Measurements from ENCODE around the gene GAS6.
"Not testable (repeated sequence)": the region's sequence is repeated elsewhere in the genome, so short reads cannot be mapped to it uniquely, and the experiment has no call there.

The GAS6 gene

DNA sequence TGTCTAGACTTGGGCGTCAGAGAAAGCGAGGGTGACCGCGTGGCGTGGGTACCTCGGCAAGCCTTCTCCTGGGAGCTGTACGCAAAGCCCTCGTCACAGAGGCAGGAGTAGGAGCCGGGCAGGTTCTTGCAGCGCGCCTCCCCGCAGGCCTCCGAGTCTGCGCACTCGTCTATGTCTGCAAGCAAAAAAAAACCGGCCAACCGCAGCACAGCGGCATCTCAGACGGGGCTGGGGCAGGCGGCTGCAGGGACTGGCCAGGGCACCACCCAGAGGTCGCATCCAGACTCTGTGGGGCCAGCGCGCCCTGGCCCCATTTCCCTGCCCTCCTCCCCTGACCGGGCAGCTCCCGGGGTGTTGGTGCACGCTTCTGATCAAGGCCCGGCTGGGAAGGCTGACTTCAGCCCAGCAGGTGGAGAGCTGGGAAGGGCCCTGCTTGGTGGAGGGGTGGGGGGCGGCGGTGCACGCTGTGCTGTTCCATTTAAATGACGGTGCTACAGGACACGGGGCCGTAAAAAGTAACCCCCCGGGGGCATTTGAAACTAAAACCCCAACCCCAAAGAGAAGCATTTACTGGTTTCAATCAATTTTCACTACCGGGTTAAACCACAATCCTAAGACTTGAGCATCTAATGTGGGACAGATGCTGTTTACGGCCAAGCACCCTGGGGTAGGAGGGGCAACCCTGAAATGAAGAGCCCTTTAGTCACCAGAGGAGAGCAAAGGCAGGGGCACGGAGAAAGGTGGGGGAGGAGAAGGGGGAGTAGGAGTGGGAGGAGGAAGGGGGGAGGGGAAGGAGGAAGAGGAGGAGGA, 28.2 kb downstream of the GAS6 start:
- DNase-seq: no peak

DNA sequence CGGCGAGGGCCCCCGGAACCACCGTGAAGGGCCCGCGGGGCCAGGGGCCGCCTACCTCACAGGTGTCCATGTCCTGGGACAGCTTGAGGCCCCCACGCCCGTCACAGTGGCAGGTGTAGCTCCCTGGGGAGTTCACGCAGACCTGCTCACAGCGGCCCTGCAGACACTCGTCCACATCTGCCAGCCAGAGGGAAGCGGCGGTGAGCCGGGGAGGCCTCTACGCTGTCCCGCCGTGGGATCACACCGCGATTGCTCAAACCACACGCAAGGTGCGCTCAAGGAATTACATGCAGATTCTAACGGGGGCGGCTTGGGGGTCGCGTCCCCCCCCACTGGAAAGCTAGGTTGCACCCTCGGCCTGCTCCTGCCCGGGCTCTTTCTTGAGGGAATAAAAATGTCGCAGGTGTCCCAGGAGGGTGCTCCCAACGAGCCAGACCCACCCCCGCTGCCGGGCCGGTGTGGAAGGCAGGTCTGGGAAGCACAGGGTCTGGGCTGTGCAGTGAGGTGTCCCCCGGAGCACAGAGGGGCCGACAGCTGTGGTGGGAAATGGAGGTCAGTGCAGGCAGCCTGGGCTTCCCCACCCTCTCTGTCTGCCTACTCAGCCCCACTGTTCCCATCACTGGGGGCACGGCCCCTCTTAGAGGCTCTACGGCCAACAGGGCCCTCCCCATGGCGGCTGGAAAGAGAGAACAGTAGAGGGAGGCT, 29.2 kb downstream of the GAS6 start:
- DNase-seq: no peak

DNA sequence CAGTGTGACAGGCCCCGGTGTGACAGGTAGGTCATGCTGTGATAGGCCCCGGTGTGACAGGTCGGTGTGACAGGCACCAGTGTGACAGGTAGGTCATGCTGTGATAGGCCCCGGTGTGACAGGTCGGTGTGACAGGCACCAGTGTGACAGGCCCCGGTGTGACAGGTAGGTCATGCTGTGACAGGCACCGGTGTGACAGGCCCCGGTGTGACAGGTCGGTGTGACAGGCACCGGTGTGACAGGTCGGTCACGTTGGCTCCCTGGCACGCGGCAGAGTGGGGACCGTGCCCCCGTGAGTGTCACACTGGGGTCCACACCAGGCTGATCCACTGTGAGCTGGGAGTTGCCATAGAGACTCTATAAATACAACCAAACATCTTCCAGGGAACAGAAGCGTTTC, 29.9 kb downstream of the GAS6 start:
- DNase-seq: not testable (repeated sequence)

DNA sequence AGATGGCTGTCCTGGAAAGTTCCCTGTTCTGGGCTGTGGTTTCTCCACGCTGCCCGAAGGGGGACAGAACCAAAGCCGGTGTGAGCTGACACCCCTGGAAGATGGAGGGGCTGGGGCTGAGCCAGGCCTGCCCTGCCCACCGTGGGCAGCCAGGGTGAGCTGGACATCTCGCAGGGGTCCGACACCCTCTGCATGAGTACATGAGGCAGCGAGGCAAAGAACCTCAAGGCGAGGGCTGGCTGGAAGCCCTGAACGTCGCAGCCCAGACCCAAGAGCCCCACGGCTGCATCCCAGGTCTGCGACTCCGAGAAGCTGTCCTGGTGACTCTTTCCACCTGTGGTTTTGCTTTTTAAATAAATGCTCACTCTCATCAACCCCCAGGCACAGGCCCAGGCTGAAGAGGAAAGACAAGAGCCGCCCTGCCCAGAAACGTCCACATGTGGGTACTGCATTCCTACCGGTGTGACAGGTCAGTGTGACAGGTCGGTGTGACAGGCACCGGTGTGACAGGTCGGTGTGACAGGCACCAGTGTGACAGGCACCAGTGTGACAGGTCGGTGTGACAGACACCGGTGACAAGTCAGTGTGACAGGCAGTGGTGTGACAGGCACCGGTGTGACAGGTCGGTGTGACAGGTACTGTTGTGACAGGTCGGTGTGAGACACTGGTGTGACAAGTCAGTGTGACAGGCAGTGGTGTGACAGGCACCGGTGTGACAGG, 30.6 kb downstream of the GAS6 start:
- no peak for DNase-seq

DNA sequence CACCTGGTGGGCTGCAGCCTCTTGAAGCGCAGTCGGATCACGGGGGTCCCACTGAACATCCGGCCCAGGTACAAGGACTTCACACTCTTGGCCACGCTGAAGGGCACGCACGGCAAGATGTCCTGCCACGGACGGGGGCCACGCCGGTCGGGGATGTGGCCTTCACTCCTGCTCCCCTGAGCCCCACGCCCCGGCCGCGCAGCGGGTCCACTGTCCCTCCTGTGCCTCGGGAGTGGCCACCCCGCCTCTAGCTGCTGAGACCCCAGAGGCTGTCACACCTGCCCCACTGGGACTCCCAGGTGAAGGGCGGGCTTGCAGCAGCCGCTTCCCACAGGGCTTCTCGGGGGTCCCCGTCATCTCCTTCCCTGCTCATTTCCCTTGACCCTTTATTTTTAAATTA, 31.2 kb downstream of the GAS6 start:
- no peak for DNase-seq

DNA sequence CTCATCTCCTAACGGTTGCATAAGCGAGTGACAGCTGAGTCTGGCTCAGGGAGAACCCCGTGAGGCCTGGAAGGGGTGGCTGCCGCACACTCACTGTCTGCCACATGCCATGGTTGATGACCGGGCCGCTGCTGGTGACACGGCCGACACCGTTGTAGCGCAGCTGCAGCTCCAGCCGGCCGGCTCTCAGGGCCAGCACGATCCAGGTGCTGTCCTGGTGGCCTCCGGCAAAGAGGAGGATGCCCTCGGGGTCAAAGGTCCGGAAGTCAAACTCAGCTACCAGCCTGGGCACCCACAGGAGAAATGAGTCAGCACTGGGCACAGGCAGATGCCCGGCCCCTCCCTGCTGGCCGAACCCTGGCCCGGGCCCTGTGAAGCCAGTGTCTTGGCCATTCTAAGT, 31.7 kb downstream of the GAS6 start:
- no peak for DNase-seq

DNA sequence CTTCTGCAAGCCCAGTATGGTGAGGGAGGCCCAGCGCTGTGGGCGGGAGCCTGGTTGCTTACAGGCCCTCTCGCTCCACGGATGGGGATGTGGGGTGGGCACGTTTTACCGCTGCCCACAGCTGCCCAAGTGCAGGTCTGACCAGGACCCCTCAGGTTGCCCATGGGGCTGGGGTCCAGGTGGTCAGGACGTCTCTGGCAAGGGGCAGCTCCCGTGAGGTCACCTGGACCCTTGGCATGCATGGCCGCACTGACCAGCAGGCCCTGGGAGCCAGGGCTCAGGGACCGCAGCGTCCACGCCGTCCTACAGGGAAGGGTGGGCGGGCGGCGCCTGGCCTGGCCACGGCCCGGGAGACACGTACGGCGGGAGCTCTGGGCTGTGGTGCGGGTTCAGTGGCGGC, 32.8 kb downstream of the GAS6 start:
- DNase-seq: no peak

DNA sequence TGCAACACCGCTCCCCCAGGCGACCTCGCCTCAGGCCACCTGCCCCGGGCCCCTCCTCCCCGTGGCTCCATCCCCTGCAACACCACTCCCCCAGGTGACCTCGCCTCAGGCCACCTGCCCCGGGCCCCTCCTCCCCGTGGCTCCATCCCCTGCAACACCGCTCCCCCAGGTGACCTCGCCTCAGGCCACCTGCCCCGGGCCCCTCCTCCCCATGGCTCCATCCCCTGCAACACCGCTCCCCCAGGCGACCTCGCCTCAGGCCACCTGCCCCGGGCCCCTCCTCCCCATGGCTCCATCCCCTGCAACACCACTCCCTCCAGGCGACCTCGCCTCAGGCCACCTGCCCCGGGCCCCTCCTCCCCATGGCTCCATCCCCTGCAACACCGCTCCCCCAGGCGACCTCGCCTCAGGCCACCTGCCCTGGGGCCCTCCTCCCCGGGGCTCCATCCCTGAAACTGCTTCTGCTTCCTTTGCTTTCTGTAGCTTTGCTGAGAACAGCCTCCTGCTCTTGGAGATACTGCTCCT, 33.4 kb downstream of the GAS6 start:
- not testable (repeated sequence) for DNase-seq

DNA sequence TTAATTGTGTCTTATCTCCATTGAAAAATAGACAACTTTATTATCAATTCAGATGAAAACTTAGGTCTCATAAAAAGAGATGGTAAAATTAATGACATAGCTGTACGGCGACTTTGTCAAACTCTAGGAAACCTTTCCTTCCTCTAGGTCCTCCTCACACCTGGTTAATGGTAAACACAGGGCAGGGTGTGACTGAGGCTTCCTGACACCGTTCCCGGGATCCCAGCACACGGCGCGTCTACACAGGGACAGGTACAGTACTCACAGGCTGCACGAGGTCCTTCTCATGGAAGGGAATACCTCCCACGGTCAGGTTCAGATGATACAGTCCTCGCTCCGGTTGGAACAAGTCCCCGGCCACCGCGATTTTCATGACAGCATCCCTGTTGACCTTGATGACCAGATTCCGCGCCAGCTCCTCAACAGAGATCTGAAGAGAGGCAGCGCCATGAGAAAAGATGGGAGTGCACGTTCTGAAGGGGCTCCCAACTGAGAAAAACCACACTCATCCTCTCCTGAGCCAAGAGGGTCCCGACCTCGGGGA, 35.5 kb downstream of the GAS6 start:
- DNase-seq: no peak

DNA sequence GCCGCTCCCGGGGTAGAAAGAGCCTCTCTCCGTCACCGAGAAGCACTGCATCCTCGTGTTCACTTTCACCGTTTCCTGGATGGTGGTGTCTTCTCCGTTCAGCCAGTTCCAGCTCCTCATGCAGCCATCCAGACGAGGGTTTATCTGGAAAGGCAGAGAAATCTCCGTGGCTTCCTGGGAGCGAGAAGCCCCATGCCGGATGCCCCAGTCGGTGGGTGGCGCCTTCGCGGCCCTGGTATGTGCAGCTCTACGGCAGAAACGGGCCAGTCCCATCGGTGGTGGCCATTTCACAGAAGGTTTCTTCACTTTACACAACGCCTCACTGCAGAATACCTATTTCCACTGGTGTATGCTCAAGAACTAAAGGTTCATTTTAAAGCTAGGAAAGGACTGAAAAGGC, 36.9 kb downstream of the GAS6 start:
- DNase-seq: no peak

DNA sequence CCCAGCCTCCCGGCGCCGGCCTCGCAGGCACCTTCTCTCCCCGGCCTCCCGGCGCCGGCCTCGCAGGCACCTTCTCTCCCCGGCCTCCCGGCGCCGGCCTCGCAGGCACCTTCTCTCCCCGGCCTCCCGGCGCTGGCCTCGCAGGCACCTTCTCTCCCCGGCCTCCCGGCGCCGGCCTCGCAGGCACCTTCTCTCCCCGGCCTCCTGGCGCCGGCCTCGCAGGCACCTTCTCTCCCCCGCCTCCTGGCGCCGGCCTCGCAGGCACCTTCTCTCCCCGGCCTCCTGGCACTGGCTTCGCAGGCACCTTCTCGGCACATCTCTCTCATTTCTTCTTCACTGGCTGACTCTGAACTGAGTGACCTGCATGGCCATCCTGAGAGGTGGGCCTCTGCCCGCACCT, 37.4 kb downstream of the GAS6 start:
- DNase-seq: not testable (repeated sequence)

DNA sequence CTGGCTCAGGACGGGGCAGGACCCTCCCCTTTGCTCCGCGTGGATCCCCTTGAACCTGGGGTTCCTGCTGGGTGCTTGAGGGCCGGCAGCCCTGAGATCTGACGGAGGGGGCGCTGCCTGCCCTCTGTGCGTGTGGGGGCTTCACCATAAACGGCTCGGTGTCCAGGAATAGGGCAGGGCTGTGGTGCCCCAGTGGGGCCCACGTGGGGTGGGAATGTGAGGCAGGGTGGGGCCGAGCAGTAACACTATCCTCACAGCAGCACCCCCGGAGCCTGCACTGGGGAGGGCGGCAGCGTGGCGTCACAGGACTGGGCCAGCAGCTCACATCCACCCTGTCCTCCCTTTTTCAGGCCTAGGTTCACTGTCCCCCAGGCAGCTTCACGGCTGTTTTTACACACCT, 38.0 kb downstream of the GAS6 start:
- DNase-seq: no peak

DNA sequence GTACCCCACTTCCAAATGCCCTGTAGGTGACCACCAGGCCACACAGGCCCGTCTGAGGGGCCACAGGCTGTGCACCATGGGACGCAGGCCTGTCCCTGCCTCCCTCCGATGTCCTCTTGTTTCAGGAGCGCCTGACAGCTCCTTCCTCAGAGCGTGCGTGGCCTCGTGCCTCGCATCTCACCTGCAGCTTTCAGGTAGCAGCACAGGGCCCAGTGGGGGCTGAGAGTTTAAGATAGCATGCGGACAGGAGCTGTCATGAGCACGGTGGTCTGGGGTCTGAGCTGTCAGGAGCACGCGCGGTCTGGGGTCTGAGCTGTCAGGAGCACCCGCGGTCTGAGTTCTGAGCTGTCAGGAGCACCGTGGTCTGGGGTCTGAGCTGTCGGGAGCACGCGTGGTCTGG, 40.1 kb downstream of the GAS6 start:
- no peak for DNase-seq

DNA sequence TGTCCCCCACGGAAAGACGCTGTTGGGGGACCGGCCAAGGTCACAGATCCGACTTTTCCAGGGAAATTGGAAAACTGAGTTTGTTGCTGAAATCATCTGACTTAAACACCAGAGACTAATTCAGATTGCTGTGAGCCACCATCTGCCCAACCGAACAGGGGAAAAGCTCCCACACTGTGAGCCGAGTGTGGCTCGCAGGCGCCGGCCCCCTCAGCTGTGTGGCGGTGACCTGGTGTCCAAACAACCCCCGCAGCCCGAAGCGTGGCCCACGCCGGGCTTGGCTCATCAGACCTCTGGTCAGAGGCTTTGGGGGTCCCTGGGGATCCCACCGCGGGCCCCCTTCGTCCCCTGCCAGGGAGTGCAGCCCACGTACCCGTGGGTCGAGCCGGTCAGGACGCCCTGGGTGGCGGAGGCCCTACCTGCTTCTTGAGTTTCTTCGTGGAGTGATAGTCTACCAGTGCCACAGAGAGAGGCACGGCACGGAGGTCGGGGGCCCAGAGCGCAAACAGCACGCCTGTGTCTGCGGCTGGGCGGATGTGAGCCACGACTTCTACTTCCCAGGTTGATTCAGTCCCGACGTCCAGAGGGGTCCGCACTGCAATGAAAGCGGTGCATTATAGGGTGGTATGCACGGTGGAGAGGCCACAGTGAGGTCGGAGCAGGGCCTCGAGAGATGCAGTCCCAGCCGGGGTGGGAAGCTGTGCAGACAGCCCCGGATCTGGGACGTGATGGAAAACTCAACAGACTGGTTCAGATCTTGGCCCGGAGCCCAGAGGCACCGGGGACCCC, 40.7 kb downstream of the GAS6 start:
- no peak for DNase-seq

DNA sequence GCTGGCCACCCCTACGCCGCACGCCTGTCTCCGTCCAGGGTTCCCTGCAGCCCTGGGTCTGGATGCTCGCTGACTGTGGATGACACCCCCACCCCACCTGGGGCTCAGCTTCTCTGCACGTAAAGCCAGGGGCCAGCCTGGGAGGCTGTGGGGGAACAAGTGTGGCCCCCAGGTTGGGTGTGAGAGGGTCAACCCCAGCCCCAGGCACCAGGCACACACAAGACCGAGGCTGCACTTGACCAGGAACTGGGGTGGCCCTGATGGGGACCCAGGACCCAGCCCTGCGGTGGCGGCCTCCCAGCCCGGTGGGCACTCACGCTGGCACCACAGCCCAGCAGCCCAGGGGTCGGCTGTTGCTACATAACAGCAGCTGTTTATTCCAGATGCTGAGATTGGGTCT, 41.6 kb downstream of the GAS6 start:
- DNase-seq: no peak

DNA sequence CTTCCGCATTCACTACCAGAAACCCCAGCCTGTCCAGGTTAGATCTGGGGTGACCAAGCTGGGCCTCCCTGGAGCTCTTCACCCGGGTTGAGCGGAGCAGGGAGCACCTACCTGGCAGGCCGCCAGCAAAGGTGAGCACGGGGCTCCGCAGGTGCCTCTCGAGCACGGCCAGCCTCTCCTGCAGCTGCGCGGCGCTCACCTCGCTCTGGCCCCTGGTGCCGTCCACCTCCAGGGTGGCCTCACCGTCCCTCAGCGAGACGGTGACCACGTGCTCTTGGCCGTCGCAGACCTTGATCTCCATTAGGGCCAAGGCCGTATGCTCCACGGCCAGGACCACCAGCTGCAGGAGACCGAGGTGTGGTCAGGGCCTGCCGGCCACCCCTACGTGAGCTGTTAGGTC, 42.0 kb downstream of the GAS6 start:
- no peak for DNase-seq

DNA sequence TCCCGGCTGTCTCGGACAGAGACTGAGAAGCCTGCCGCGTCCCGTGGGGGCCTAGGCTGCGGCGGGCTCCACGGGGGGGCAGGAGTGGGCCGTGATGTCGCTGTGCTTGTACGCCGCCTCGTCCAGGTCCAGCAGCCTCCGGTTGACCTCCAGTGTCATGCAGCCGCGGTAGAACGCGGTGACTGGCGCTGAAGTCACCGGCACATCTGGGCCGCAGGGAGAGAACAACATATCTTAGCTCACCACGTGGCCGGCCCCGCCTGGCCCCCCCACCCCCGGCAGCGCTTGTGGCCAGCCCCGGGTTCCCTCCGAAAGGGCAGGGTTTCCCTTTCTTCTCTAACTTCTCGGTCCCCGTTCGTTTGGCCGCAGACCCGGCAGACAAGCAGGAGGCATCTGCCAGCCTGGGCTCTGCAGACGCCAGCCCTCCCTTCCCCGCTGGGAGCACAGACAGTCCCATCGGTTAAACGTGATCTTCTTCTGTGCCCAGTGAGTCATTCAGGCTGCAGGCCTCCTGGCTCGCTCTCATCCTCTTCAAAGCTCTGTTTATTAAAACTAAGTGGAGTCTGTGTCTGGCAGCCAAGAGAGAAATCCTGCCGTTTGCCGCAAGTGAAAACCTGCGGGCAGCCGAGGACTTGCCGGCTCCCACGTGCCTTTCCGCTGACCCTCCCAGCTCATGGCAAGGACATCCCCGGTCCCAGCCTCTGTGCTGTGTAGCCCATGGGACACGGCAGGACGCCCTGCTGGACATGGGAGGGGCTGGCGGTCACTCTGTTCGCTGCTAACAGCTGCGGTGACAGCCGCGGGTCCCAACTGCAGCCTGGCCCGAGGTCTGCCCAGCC, 42.8 kb downstream of the GAS6 start:
- DNase-seq: no peak

DNA sequence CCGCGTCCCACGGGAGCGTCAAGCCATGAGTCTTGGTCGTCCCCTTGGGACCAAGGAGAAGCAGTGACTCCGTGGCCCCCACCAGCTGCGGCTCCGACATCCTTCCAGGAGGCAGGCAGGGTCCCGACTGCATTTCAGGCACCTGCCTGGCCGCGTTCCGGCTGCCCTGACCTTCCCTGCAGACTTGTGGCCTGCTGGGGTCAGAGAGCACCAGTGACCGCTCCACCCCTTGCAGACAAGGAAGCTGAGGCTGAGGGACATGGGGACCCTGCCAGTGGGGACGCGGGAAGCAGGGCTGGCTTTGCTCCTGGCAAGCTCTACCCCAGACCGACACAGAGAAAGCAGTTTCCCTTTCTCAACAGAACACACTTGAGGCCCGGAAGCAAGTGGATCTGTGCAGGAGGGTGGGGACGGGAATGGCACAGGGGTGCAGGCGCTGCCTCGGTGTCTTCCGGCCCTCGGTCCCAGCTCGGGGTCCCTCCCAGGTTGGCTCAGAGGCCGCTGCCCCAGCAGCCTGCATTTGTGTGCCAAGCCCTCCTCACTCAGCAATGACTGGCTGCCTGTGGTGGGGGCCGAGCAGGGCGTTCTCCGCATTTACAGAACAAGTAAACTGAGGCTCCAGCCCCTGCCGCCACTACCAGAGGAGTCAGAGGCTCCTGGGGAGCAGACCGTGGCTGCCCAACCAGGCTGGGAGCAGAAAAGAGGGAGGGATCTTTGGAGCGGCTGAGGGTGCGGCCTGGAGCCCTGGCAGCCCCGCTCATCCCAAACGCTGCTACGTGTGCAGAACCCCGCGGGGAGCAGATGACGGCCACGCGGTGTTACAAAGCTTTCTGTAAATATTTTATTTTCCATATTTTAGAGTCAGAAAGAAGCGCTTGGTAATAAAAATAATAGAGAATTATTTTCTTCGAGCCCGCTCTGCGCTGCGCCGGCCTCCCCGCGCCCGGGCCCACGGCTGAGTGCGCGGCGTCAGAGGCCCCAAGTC, 43.9 kb downstream of the GAS6 start:
- no peak for DNase-seq

DNA sequence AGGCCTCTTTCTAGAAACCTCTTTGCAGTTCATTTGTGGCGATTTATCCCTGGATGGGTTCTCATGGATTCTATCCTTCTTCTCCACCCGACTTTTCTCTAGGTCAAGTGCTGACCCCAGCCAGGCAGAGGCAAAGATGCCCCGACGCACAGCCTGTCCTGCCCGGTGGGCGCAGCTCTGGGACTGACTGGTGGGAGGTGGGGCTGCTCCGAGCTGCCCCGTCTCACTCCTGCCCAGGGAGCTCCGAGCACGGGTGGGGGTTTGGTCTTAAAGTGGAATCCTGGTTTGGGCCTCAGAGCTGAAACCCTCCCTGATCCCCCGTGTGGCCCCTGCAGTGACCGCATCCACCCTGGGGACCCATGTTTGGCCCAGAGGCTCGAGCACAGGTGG, 44.5 kb downstream of the GAS6 start:
- DNase-seq: no peak

DNA sequence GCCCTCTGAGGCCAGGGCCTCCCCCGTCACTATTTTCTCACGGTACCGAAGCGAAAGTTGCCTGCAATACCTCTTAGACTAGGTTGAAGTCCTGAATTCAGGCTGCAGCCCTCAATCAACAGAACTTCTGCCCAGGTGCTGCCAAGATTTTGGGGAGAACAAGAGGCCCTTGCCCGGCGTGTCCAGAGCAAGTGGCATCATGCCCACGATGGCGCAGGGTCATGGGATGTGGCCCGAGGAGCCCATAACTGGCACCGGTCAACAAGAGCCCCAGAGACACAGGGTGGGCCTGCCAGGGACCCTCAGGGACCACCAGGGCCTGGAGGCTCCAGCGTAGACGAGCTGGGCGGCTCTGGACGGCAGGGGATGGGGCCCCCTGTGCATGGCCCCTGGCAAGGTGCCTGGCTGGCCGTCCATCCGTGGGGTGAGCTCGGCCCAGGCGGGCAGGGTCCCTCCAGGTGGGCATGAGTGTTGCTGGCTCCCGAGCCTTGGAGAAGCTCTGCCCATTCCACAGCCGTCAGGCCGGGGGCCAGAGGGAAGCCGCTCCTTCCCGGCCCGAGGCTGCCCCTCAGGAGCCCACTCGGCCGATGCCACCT, 45.1 kb downstream of the GAS6 start:
- no peak for DNase-seq

Measured in stimulated activated naive CD4-positive, alpha-beta T cell treated with Interleukin-2 at 50 U/mL for 16 hours (primary cell).